Inflammatory macrophage treated with lipopolysaccharide for 1 hour (primary cell): Measurements from ENCODE around the gene METTL15.
A peak's percentile ranks its signal among the peaks of the same experiment; 100 is the strongest.
"Not testable (repeated sequence)": the region's sequence is repeated elsewhere in the genome, so short reads cannot be mapped to it uniquely, and the experiment has no call there.

ENCODE experiments used
- DNase-seq, 2 donors: peaks; one replicate each; pipeline ENCODE4 v3.0.0-alpha.2; 2020 to 2022

Gene METTL15

GRCh38 chr11:28223994-28224393 lies 115.8 kb downstream of the METTL15 start:
- DNase-seq: no peak

- DNase-seq: no peak
These were observed 119.3 kb downstream of the METTL15 start for GRCh38 chr11:28227460-28227859.

- no peak for DNase-seq
These were observed 120.2 kb downstream of the METTL15 start for GRCh38 chr11:28228196-28228895.

GRCh38 chr11:28231475-28231874 lies 123.3 kb downstream of the METTL15 start:
- no peak for DNase-seq

GRCh38 chr11:28232649-28233048 lies 124.5 kb downstream of the METTL15 start:
- DNase-seq: no peak

GRCh38 chr11:28241760-28242159 lies 133.6 kb downstream of the METTL15 start:
- DNase-seq: no peak

GRCh38 chr11:28242596-28242995 lies 134.4 kb downstream of the METTL15 start:
- DNase-seq: no peak

- DNase-seq: no peak
These were observed 134.9 kb downstream of the METTL15 start for GRCh38 chr11:28243061-28243460.

GRCh38 chr11:28243581-28243980 lies 135.4 kb downstream of the METTL15 start:
- DNase-seq: no peak

GRCh38 chr11:28245131-28245530 lies 136.9 kb downstream of the METTL15 start:
- no peak for DNase-seq

- DNase-seq: no peak
These were observed 142.0 kb downstream of the METTL15 start for GRCh38 chr11:28250192-28250591.

GRCh38 chr11:28251257-28251656 lies 143.1 kb downstream of the METTL15 start:
- no peak for DNase-seq

GRCh38 chr11:28257761-28258160 lies 149.6 kb downstream of the METTL15 start:
- DNase-seq: no peak

GRCh38 chr11:28259177-28259843 lies 151.1 kb downstream of the METTL15 start:
- no peak for DNase-seq

- no peak for DNase-seq
These were observed 160.7 kb downstream of the METTL15 start for GRCh38 chr11:28268925-28269324.

- DNase-seq: no peak
These were observed 161.4 kb downstream of the METTL15 start for GRCh38 chr11:28269586-28269985.

GRCh38 chr11:28272247-28272646 lies 164.1 kb downstream of the METTL15 start:
- not testable (repeated sequence) for DNase-seq

- DNase-seq: peak in 1 of 2 donors; percentile 4
These were observed 166.0 kb downstream of the METTL15 start for GRCh38 chr11:28274216-28274615.

GRCh38 chr11:28284196-28284595 lies 176.0 kb downstream of the METTL15 start:
- no peak for DNase-seq

- no peak for DNase-seq
These were observed 181.3 kb downstream of the METTL15 start for GRCh38 chr11:28289444-28289843.

- not testable (repeated sequence) for DNase-seq
These were observed 182.8 kb downstream of the METTL15 start for GRCh38 chr11:28290995-28291394.

- DNase-seq: no peak
These were observed 188.2 kb downstream of the METTL15 start for GRCh38 chr11:28296426-28296825.

GRCh38 chr11:28298209-28298608 lies 190.0 kb downstream of the METTL15 start:
- DNase-seq: no peak

- DNase-seq: no peak
These were observed 195.4 kb downstream of the METTL15 start for GRCh38 chr11:28303477-28304191.
